Immature natural killer cell (primary cell): Measurements from ENCODE around the gene SFR1. TPM values are rescaled to one million over a fixed set of nuclear protein-coding genes. Genes with fewer than 3 reads are reported as not detected.

ENCODE experiments used
- DNase-seq, 3 donors: peaks; one replicate each; pipeline ENCODE4 v3.0.0; 2022; ENCODE audit warnings: mixed read lengths in 1 of 3
- H3K27ac Mint-ChIP-seq, 6 donors: one replicate each; pipeline ENCODE4 v1.8.0; 2020; ENCODE audit warnings: mixed read lengths in 6 of 6, mild to moderate bottlenecking in 5 of 6, inconsistent platforms in 4 of 6, moderate library complexity in 3 of 6
- H3K27me3 Mint-ChIP-seq, 3 donors: one replicate each; pipeline ENCODE4 v1.8.0; 2020 to 2021; ENCODE audit warnings: low read depth in 3 of 3, mild to moderate bottlenecking in 3 of 3, mixed read lengths in 3 of 3, moderate library complexity in 3 of 3, inconsistent platforms in 1 of 3
- H3K36me3 Mint-ChIP-seq, 3 donors: one replicate each; pipeline ENCODE4 v1.8.0; 2020; ENCODE audit warnings: mixed read lengths in 3 of 3, inconsistent platforms in 2 of 3, mild to moderate bottlenecking in 2 of 3
- H3K4me1 Mint-ChIP-seq, 2 donors: one replicate each; pipeline ENCODE4 v1.8.0; 2020; ENCODE audit warnings: inconsistent platforms in 2 of 2, mild to moderate bottlenecking in 2 of 2, mixed read lengths in 2 of 2, moderate library complexity in 1 of 2
- H3K4me3 Mint-ChIP-seq, 5 donors: one replicate each; pipeline ENCODE4 v1.8.0; 2020; ENCODE audit warnings: mild to moderate bottlenecking in 5 of 5, mixed read lengths in 5 of 5, inconsistent platforms in 3 of 5, moderate library complexity in 3 of 5
- H3K9me3 Mint-ChIP-seq, 6 donors: one replicate each; pipeline ENCODE4 v1.8.0; 2020; ENCODE audit warnings: mild to moderate bottlenecking in 6 of 6, mixed read lengths in 6 of 6, inconsistent platforms in 4 of 6, moderate library complexity in 3 of 6
- polyA plus RNA-seq, 3 donors: library from polyadenylated mRNA; unstranded; fragments of 300-500 nt; fragmentation: Illumina TruSeq; gene quantifications; one replicate each; pipeline ENCODE4 v1.2.3, GENCODE V29; 2021

The SFR1 gene
- 10 to 100 TPM; 15.7 to 19.0 (median 16.7) TPM for polyA plus RNA-seq

GRCh38 chr10:104121485-104122224 is at the start of gene SFR1:
TSS of gene SFR1 (plus strand) at chr10:104122171. CDS start at chr10:104122184, 13 bp downstream.
- peaks cover 16 to 23% (median 21%) of the 10 kb centered on the region in 3 donors for H3K27me3 Mint-ChIP-seq
- H3K9me3 Mint-ChIP-seq: no peaks in the 10 kb centered on the region
- H3K36me3 Mint-ChIP-seq: peaks cover 3 to 10% (median 4%) of the 10 kb centered on the region in 3 donors
- H3K4me3 Mint-ChIP-seq: peak within 1 kb of the TSS; percentile 94 to 99 (median 96)
- H3K4me1 Mint-ChIP-seq: peaks cover 15 to 29% of the 10 kb centered on the region in 2 donors
- H3K27ac Mint-ChIP-seq: peak within 1 kb of the TSS; percentile 98 to 99 (median 98)
- peak; percentile 99 for DNase-seq

GRCh38 chr10:104072786-104073185 is 49.2 kb upstream of the SFR1 start:
- DNase-seq: no peak
- Mint-ChIP-seq H3K4me3 (no peak overlapping the region), H3K27me3 (peaks cover 0 to 4% (median 0%) of the 10 kb centered on the region in 3 donors), H3K9me3 (no peaks in the 10 kb centered on the region), H3K4me1 (no peaks in the 10 kb centered on the region), H3K36me3 (no peaks in the 10 kb centered on the region), H3K27ac (no peak overlapping the region)

GRCh38 chr10:104074505-104074904 is 47.5 kb upstream of the SFR1 start:
- Mint-ChIP-seq H3K4me3 (no peak overlapping the region), H3K9me3 (no peaks in the 10 kb centered on the region), H3K4me1 (no peaks in the 10 kb centered on the region), H3K27ac (no peak overlapping the region), H3K27me3 (peaks cover 0 to 4% (median 0%) of the 10 kb centered on the region in 3 donors), H3K36me3 (no peaks in the 10 kb centered on the region)
- no peak for DNase-seq

- Mint-ChIP-seq H3K9me3 (no peaks in the 10 kb centered on the region), H3K36me3 (no peaks in the 10 kb centered on the region)
- no peak for DNase-seq
These were observed 45.2 kb upstream of the SFR1 start for GRCh38 chr10:104076743-104077160.

GRCh38 chr10:104077247-104077646 is 44.7 kb upstream of the SFR1 start:
- Mint-ChIP-seq H3K36me3 (no peaks in the 10 kb centered on the region), H3K4me3 (no peak overlapping the region), H3K9me3 (no peaks in the 10 kb centered on the region), H3K4me1 (no peaks in the 10 kb centered on the region), H3K27ac (no peak overlapping the region), H3K27me3 (no peaks in the 10 kb centered on the region)
- no peak for DNase-seq

More at GRCh38 chr10:104076743-104077160, 45.2 kb upstream of the SFR1 start:
- H3K27me3 Mint-ChIP-seq: peaks cover 0 to 2% (median 0%) of the 10 kb centered on the region in 3 donors
- no peak overlapping the region for H3K4me3 Mint-ChIP-seq
- no peaks in the 10 kb centered on the region for H3K4me1 Mint-ChIP-seq
- H3K27ac Mint-ChIP-seq: no peak overlapping the region

GRCh38 chr10:104077663-104078151 is 44.3 kb upstream of the SFR1 start:
- H3K36me3 Mint-ChIP-seq: no peaks in the 10 kb centered on the region
- H3K9me3 Mint-ChIP-seq: no peaks in the 10 kb centered on the region
- no peak overlapping the region for H3K4me3 Mint-ChIP-seq
- no peak for DNase-seq
- H3K27ac Mint-ChIP-seq: no peak overlapping the region
- H3K4me1 Mint-ChIP-seq: no peaks in the 10 kb centered on the region
- no peaks in the 10 kb centered on the region for H3K27me3 Mint-ChIP-seq

- DNase-seq: peak in 2 of 3 donors; percentile 11 to 20
- Mint-ChIP-seq H3K36me3 (no peaks in the 10 kb centered on the region), H3K27ac (no peak overlapping the region), H3K9me3 (no peaks in the 10 kb centered on the region), H3K27me3 (peaks cover 0 to 2% (median 0%) of the 10 kb centered on the region in 3 donors), H3K4me1 (no peaks in the 10 kb centered on the region), H3K4me3 (no peak overlapping the region)
These were observed 41.2 kb upstream of the SFR1 start for GRCh38 chr10:104080762-104081161.

- no peaks in the 10 kb centered on the region for H3K36me3 Mint-ChIP-seq
- no peaks in the 10 kb centered on the region for H3K9me3 Mint-ChIP-seq
- H3K4me3 Mint-ChIP-seq: no peak overlapping the region
- no peaks in the 10 kb centered on the region for H3K4me1 Mint-ChIP-seq
- DNase-seq: no peak
- no peak overlapping the region for H3K27ac Mint-ChIP-seq
- H3K27me3 Mint-ChIP-seq: peaks cover 0 to 2% (median 0%) of the 10 kb centered on the region in 3 donors
These were observed 40.0 kb upstream of the SFR1 start for GRCh38 chr10:104081998-104082397.

- Mint-ChIP-seq H3K4me3 (no peak overlapping the region), H3K9me3 (no peaks in the 10 kb centered on the region), H3K27ac (peak overlapping the region in 1 of 6 donors; percentile 25), H3K4me1 (no peaks in the 10 kb centered on the region), H3K36me3 (no peaks in the 10 kb centered on the region), H3K27me3 (peaks cover 0 to 2% (median 0%) of the 10 kb centered on the region in 3 donors)
- DNase-seq: no peak
These were observed 37.4 kb upstream of the SFR1 start for GRCh38 chr10:104084482-104085142.

GRCh38 chr10:104085801-104086400 is 36.1 kb upstream of the SFR1 start, which contains the start of gene COL17A1:
TSS of gene COL17A1 (minus strand) at chr10:104085880. CDS start at chr10:104080673, 5,207 bp downstream.
- Mint-ChIP-seq H3K4me1 (no peaks in the 10 kb centered on the region), H3K36me3 (no peaks in the 10 kb centered on the region), H3K4me3 (no peak within 1 kb of the TSS), H3K27me3 (peaks cover 0 to 3% (median 0%) of the 10 kb centered on the region in 3 donors), H3K27ac (no peak within 1 kb of the TSS), H3K9me3 (no peaks in the 10 kb centered on the region)
- no peak for DNase-seq

- Mint-ChIP-seq H3K9me3 (no peaks in the 10 kb centered on the region), H3K4me3 (no peak overlapping the region), H3K36me3 (no peaks in the 10 kb centered on the region), H3K4me1 (no peaks in the 10 kb centered on the region), H3K27ac (no peak overlapping the region), H3K27me3 (peaks cover 0 to 3% (median 0%) of the 10 kb centered on the region in 3 donors)
- DNase-seq: no peak
These were observed 33.7 kb upstream of the SFR1 start for GRCh38 chr10:104088239-104088638.

- Mint-ChIP-seq H3K36me3 (no peaks in the 10 kb centered on the region), H3K4me1 (no peaks in the 10 kb centered on the region), H3K27me3 (peaks cover 0 to 3% (median 2%) of the 10 kb centered on the region in 3 donors), H3K27ac (no peak overlapping the region), H3K4me3 (no peak overlapping the region), H3K9me3 (no peaks in the 10 kb centered on the region)
- no peak for DNase-seq
These were observed 32.4 kb upstream of the SFR1 start for GRCh38 chr10:104089621-104090020.

GRCh38 chr10:104090611-104091010 is 31.4 kb upstream of the SFR1 start:
- DNase-seq: no peak
- H3K4me3 Mint-ChIP-seq: no peak overlapping the region
- H3K27ac Mint-ChIP-seq: no peak overlapping the region
- H3K9me3 Mint-ChIP-seq: no peaks in the 10 kb centered on the region
- H3K27me3 Mint-ChIP-seq: peaks cover 0 to 3% (median 2%) of the 10 kb centered on the region in 3 donors
- no peaks in the 10 kb centered on the region for H3K36me3 Mint-ChIP-seq
- H3K4me1 Mint-ChIP-seq: no peaks in the 10 kb centered on the region

- H3K4me1 Mint-ChIP-seq: no peaks in the 10 kb centered on the region
- no peak overlapping the region for H3K27ac Mint-ChIP-seq
- H3K27me3 Mint-ChIP-seq: peaks cover 2 to 9% (median 4%) of the 10 kb centered on the region in 3 donors
- no peaks in the 10 kb centered on the region for H3K36me3 Mint-ChIP-seq
- H3K9me3 Mint-ChIP-seq: no peaks in the 10 kb centered on the region
- H3K4me3 Mint-ChIP-seq: no peak overlapping the region
- DNase-seq: no peak
These were observed 29.2 kb upstream of the SFR1 start for GRCh38 chr10:104092749-104093148.
